Stimulated activated CD4-positive, alpha-beta T cell treated with anti-CD3 and anti-CD28 coated beads, TNF-alpha, amount 100 ng/mL, for 4 hours (primary cell): ENCODE results near the gene KRT85.

ENCODE experiments used
- DNase-seq, 3 experiments: peaks; one replicate each; pipeline ENCODE4 v3.0.0-alpha.2; 2020; ENCODE audit warnings: low read depth in 3 of 3

Gene KRT85

GRCh38 chr12:52394836-52395405 lies 27.6 kb upstream of the KRT85 start:
- no peak for DNase-seq

GRCh38 chr12:52392465-52393007 lies 25.3 kb upstream of the KRT85 start:
- no peak for DNase-seq

- no peak for DNase-seq
These were observed 24.3 kb upstream of the KRT85 start for GRCh38 chr12:52391618-52392002.

GRCh38 chr12:52390739-52391617 lies 23.7 kb upstream of the KRT85 start:
- no peak for DNase-seq

- DNase-seq: no peak
These were observed 22.3 kb upstream of the KRT85 start for GRCh38 chr12:52389313-52390207.

GRCh38 chr12:52387859-52388258 lies 20.6 kb upstream of the KRT85 start:
- no peak for DNase-seq

- DNase-seq: no peak
These were observed 18.0 kb upstream of the KRT85 start, which contains the start of gene KRT84 for GRCh38 chr12:52385226-52385702. KRT84 (minus strand) TSS chr12:52385652; CDS start chr12:52385585, 67 bp downstream.

- no peak for DNase-seq
These were observed 16.1 kb upstream of the KRT85 start for GRCh38 chr12:52383331-52383730.

- no peak for DNase-seq
These were observed 15.6 kb upstream of the KRT85 start for GRCh38 chr12:52382854-52383253.

GRCh38 chr12:52381206-52381605 lies 13.9 kb upstream of the KRT85 start:
- no peak for DNase-seq

- DNase-seq: no peak
These were observed 13.0 kb upstream of the KRT85 start for GRCh38 chr12:52380271-52380694.

- DNase-seq: no peak
These were observed 12.3 kb upstream of the KRT85 start for GRCh38 chr12:52379536-52379935.

- no peak for DNase-seq
These were observed 10.8 kb upstream of the KRT85 start for GRCh38 chr12:52378091-52378490.

- DNase-seq: no peak
These were observed 10.0 kb upstream of the KRT85 start for GRCh38 chr12:52377266-52377665.

GRCh38 chr12:52372216-52373154 lies 5.2 kb upstream of the KRT85 start:
- peak; percentile 8 to 23 (median 9) for DNase-seq

- no peak for DNase-seq
These were observed 4.4 kb upstream of the KRT85 start for GRCh38 chr12:52371716-52372115.

- DNase-seq: no peak
These were observed 3.8 kb upstream of the KRT85 start for GRCh38 chr12:52370926-52371608.

GRCh38 chr12:52369809-52370208 lies 2.5 kb upstream of the KRT85 start:
- DNase-seq: no peak

- DNase-seq: no peak
These were observed 1.9 kb upstream of the KRT85 start for GRCh38 chr12:52369211-52369610.

- no peak for DNase-seq
These were observed 1.2 kb upstream of the KRT85 start for GRCh38 chr12:52368508-52368907.
